Testis (tissue), 3 donors: ENCODE data around the gene TMEM202. TPM values are rescaled to one million over a fixed set of nuclear protein-coding genes. Genes with fewer than 3 reads are reported as not detected.
"Not testable (repeated sequence)": the region's sequence is repeated elsewhere in the genome, so short reads cannot be mapped to it uniquely, and the experiment has no call there.

ENCODE experiments used
- DNase-seq: peaks from one replicate; pipeline ENCODE4 v3.0.0-alpha.2; 2019
- H3K27ac ChIP-seq, 2 donors: fragments of 200-600 bp; sonication (generic); one replicate each; pipeline ENCODE4 v1.5.1; 2019
- H3K27me3 ChIP-seq: fragments of 200-600 bp; sonication (generic); one replicate; pipeline ENCODE4 v1.5.1; 2019
- H3K36me3 ChIP-seq: fragments of 200-600 bp; sonication (generic); one replicate; pipeline ENCODE4 v1.5.1; 2017; ENCODE audit warnings: low read depth; ENCODE audit errors: missing control alignments
- H3K4me1 ChIP-seq: fragments of 200-600 bp; sonication (generic); one replicate; pipeline ENCODE4 v1.5.1; 2019
- H3K4me3 ChIP-seq, 2 donors: fragments of 200-600 bp; sonication (generic); one replicate each; pipeline ENCODE4 v1.5.1; 2017 to 2019
- H3K9me3 ChIP-seq: fragments of 200-600 bp; sonication (generic); one replicate; pipeline ENCODE4 v1.5.1; 2017
- CTCF ChIP-seq, 3 experiments: fragments of 450-650 bp in 2 of 3; fragments of 200-600 bp in 1 of 3; sonication (generic) in 1 of 3; IDR thresholded peaks; one replicate each; pipeline ENCODE4 v1.5.1; 2016 to 2019; ENCODE audit warnings: antibody characterized with exemption in 3 of 3, mild to moderate bottlenecking in 2 of 3, moderate library complexity in 1 of 3
- POLR2A ChIP-seq: fragments of 450-650 bp; IDR thresholded peaks from one replicate; pipeline ENCODE4 v1.6.1; 2017; ENCODE audit warnings: antibody characterized with exemption, mild to moderate bottlenecking, moderate library complexity
- WGBS, 2 donors: methylation state at CpG; one replicate each; pipeline ENCODE4 v1.1.5; 2018; 5-methylcytosine and 5-hydroxymethylcytosine counted together
- intact Hi-C: fragments of 100-400 bp; cut with DNase I; formaldehyde crosslinking; loops from one replicate; pipeline ENCODE4 v1.15.1; 2023; ENCODE audit warnings: low total_unique reads
- polyA plus RNA-seq: library from polyadenylated mRNA; stranded (reverse); fragments of 350-450 nt; fragmentation: Illumina TruSeq; extraction: RNeasy Lipid Tissue Mini Kit (QIAGEN cat#74804); gene quantifications from one replicate; pipeline ENCODE4 v1.2.3, GENCODE V29; 2014; ENCODE audit warnings: low read depth, low replicate concordance; ENCODE audit not compliant: insufficient read depth
- total RNA-seq, 2 donors: library from RNA; depleted of rRNA; stranded (reverse); fragments of >200 nt; gene quantifications; one replicate each; pipeline ENCODE4 v1.2.3, GENCODE V29; 2016

Gene TMEM202
- total and polyA plus RNA-seq, 3 donors from 2014 or later, result 3.5 to 52.1 (median 6.3) TPM

GRCh38 chr15:72426753-72427152 lies 28.6 kb downstream of the TMEM202 start:
- no peaks in the 10 kb centered on the region for H3K4me1 ChIP-seq
- H3K36me3 ChIP-seq, result no peaks in the 10 kb centered on the region
- no peak overlapping the region for H3K4me3 ChIP-seq
- no peaks in the 10 kb centered on the region for H3K27me3 ChIP-seq
- DNase-seq, result no peak
- TF ChIP-seq POLR2A, result no peak
- TF ChIP-seq CTCF (IDR thresholded peaks at IDR 0.05), result no peak
- H3K9me3 ChIP-seq, result no peaks in the 10 kb centered on the region
- intact Hi-C loops, result no loop called here
- H3K27ac ChIP-seq, result no peak overlapping the region

- no peaks in the 10 kb centered on the region for H3K4me1 ChIP-seq
- no peaks in the 10 kb centered on the region for H3K36me3 ChIP-seq
- no peak overlapping the region for H3K27ac ChIP-seq
- no peaks in the 10 kb centered on the region for H3K9me3 ChIP-seq
- H3K4me3 ChIP-seq, result no peak overlapping the region
- DNase-seq, result no peak
- WGBS, 2 donors, result 88 to 92% methylated on average over 1 of the region's 1 CpG
- TF ChIP-seq POLR2A (no peak), CTCF (IDR thresholded peaks at IDR 0.05) (no peak)
- intact Hi-C loops, result no loop called here
- no peaks in the 10 kb centered on the region for H3K27me3 ChIP-seq
Measured at GRCh38 chr15:72437650-72438316, 39.7 kb downstream of the TMEM202 start.

- H3K27me3 ChIP-seq, H3K4me3 ChIP-seq, H3K4me1 ChIP-seq, DNase-seq, intact Hi-C loops, H3K9me3 ChIP-seq, H3K36me3 ChIP-seq, H3K27ac ChIP-seq: not testable (repeated sequence)
- 84 to 93% methylated on average over 5 of the region's 5 CpGs for WGBS, 2 donors
Measured at GRCh38 chr15:72442848-72443247, 44.7 kb downstream of the TMEM202 start.

GRCh38 chr15:72445426-72445825 lies 47.3 kb downstream of the TMEM202 start:
- WGBS, 2 donors, result 83 to 91% methylated on average over 1 of the region's 1 CpG
- Histone ChIP-seq H3K36me3 (no peaks in the 10 kb centered on the region), H3K9me3 (no peaks in the 10 kb centered on the region), H3K4me1 (no peaks in the 10 kb centered on the region), H3K4me3 (no peak overlapping the region), H3K27ac (no peak overlapping the region), H3K27me3 (no peaks in the 10 kb centered on the region)
- TF ChIP-seq CTCF (IDR thresholded peaks at IDR 0.05) (no peak), POLR2A (no peak)
- intact Hi-C loops, result no loop called here
- DNase-seq, result no peak

- WGBS, 2 donors, result 85 to 91% methylated on average over 6 of the region's 6 CpGs
- Histone ChIP-seq H3K4me1 (no peaks in the 10 kb centered on the region), H3K9me3 (no peaks in the 10 kb centered on the region), H3K4me3 (no peak overlapping the region), H3K27me3 (no peaks in the 10 kb centered on the region), H3K27ac (no peak overlapping the region), H3K36me3 (no peaks in the 10 kb centered on the region)
- no peak for DNase-seq
- intact Hi-C loops, result no loop called here
- TF ChIP-seq POLR2A (no peak), CTCF (IDR thresholded peaks at IDR 0.05) (no peak)
Measured at GRCh38 chr15:72450805-72451204, 52.7 kb downstream of the TMEM202 start.
